Adrenal gland (tissue), 12 donors: ENCODE results near the gene BMP15. TPM values are rescaled to one million over a fixed set of nuclear protein-coding genes. Genes with fewer than 3 reads are reported as not detected.

Experiments used
- DNase-seq, 7 donors: peaks; one replicate each; pipeline ENCODE4 v3.0.0-alpha.2; 2019 to 2020
- H3K27ac ChIP-seq, 5 donors: fragments of 200-600 bp; sonication (generic) in 4 of 5; 1 replicate in 3 of 5; 2 replicates in 2 of 5; pipeline versions ENCODE4 v1.5.1 to v1.8.0; 2016 to 2020; ENCODE audit warnings: mild to moderate bottlenecking in 1 of 5
- H3K27me3 ChIP-seq: fragments of 200-600 bp; 2 replicates; pipeline ENCODE4 v1.8.0; 2021
- H3K36me3 ChIP-seq, 2 donors: fragments of 200-600 bp; replicated peaks in 1 of 2; 1 replicate in 1 of 2; 2 replicates in 1 of 2; pipeline versions ENCODE4 v1.5.1 to v1.8.0; 2018 to 2022
- H3K4me1 ChIP-seq, 2 donors: fragments of 200-600 bp; replicated peaks in 1 of 2; 1 replicate in 1 of 2; 2 replicates in 1 of 2; pipeline versions ENCODE4 v1.5.1 to v1.8.0; 2018 to 2021
- H3K4me3 ChIP-seq, 4 donors: fragments of 200-600 bp; sonication (generic) in 3 of 4; one replicate each; pipeline ENCODE4 v1.5.1; 2016 to 2018
- H3K9me3 ChIP-seq, 3 donors: fragments of 200-600 bp; sonication (generic) in 1 of 3; replicated peaks in 1 of 3; 1 replicate in 2 of 3; 2 replicates in 1 of 3; pipeline versions ENCODE4 v1.5.1 to v1.8.0; 2016 to 2021
- POLR2A ChIP-seq, 2 donors: fragments of 450-650 bp; IDR thresholded peaks; one replicate each; pipeline ENCODE4 v1.6.1; 2017; ENCODE audit warnings: antibody characterized with exemption in 2 of 2, mild to moderate bottlenecking in 2 of 2, moderate library complexity in 1 of 2
- intact Hi-C, 2 donors: fragments of 100-400 bp; cut with DNase I; formaldehyde crosslinking; loops; one replicate each; pipeline versions ENCODE4 v1.14.1 to v1.15.0; 2022 to 2023
- polyA plus RNA-seq, 3 donors: library from polyadenylated mRNA; stranded (reverse); fragments of 200-250 nt in 2 of 3; fragments of 350-450 nt in 1 of 3; fragmentation: Illumina TruSeq in 1 of 3; extraction: RNeasy Lipid Tissue Mini Kit (QIAGEN cat#74804) in 1 of 3; gene quantifications; one replicate each; pipeline ENCODE4 v1.2.3, GENCODE V29; 2013 to 2014
- total RNA-seq, 9 donors: library from RNA; depleted of rRNA in 4 of 9; stranded (reverse); fragments of >200 nt in 4 of 9; fragments of 120-200 nt in 1 of 9; fragmentation: NEBNext Ultra II Directional in 1 of 9; extraction: Animal tissue kit (Norgen Biotek cat#: 25700) in 1 of 9; gene quantifications; one replicate each; pipeline versions ENCODE4 v1.1.0 to v1.2.4, GENCODE V29; 2013 to 2023
- donor health status: healthy with polysubstance abuse.
- donor health status: Bipolar disorder and iron deficiency.
- donor health status: DM: yes; HTN: yes; CAD: no.
- donor health status: DM: no; HTN: no; CAD: no.
- donor health status: DM: no; HTN: no; CAD: no.
- donor health status: DM: yes; HTN: yes; CAD: no.

Gene BMP15
- total and polyA plus RNA-seq, 12 donors = not detected

DNA sequence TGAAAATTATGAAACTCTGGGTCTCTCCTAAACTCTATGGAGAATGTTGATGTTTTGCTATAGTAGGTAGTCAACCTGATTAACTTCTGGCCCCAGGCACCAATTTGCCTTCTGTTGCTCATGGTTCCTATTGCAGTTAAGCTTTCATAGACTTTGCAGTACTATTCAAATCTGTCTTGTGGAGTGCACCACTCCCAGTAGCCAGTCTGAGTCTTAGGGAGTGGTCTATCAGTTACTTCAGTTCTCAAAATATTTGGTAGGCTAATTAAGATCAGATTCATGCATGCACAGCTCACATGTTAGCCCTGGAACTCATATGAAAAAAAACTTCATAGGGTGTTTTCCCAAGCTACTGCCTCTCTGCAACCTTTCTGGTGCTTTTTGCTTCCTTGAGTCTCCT, 53.3 kb downstream of the BMP15 start:
- H3K27me3 ChIP-seq = peaks cover 7% of the 10 kb centered on the region
- intact Hi-C loops = no loop called here

More for the DNA sequence above, 53.3 kb downstream of the BMP15 start:
- Histone ChIP-seq H3K4me3 (no peak overlapping the region), H3K27ac (no peak overlapping the region), H3K36me3 (no peaks in the 10 kb centered on the region), H3K4me1 (no peaks in the 10 kb centered on the region), H3K9me3 (no peaks in the 10 kb centered on the region)
- TF ChIP-seq POLR2A (IDR thresholded peaks at IDR 0.05) = no peak
- no peak for DNase-seq

Other genes starting within 250 kb of the BMP15 start
- 1 to 10 TPM; 4.8 to 8.7 (median 6.7) TPM for gene SHROOM4, start 96.5 kb upstream of the BMP15 start, total RNA-seq
- gene SHROOM4, start 96.5 kb upstream of the BMP15 start, polyA plus RNA-seq = 1 to 10 TPM; 2.9 to 4.1 (median 3.7) TPM